Activated CD4-positive, alpha-beta T cell treated with anti-CD3 and anti-CD28 coated beads for 48 hours (primary cell): ENCODE data around the gene LY6G5B.
A peak's percentile ranks its signal among the peaks of the same experiment; 100 is the strongest.

Experiments used
- DNase-seq: peaks from one replicate; pipeline ENCODE4 v3.0.0-alpha.2; 2020

Gene LY6G5B

GRCh38 chr6:31663961-31664789, 5.6 kb upstream of the LY6G5B start:
- no peak for DNase-seq

DNA sequence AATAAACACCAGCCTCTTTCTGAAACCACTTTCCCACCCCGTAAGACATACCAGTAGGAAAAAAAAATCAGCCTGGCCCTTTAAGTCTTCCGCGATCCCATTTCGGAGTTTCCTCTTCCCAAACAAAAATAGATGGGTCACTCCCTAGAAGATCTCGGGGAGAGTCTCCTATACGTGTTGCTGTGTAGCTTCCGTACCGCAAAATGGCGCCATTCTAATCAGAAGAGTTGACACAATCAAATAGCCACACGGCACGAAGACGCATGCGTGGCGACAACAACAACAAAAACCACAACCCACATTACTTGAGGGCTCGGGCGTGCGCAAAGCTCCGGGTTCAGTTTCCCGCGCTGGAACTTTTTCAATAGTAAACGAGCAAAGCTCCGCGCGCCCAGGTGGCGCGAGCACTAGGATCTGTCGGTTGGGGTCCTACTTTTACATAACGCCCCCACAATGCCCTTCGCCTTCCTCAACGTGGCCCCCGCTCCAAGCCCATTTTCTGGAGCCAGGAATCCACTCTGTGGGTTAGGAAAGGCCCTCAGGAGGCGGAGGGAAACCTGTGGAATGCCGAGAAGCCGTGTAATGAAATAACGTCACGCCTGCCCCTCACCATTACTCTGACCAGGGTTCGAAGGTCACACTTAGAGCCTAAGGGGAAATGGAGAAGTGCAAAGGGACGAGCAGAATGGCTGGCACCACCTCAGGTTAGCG, 4.8 kb upstream of the LY6G5B start, which contains the start of gene GPANK1:
Gene GPANK1, minus strand, starts transcription at position 208 of the 711 bp plus-strand sequence. CDS start 519 bp downstream, outside the sequence.
- peak; percentile 93 for DNase-seq

- DNase-seq, result peak; percentile 99
Observed at GRCh38 chr6:31665501-31666336, 4.1 kb upstream of the LY6G5B start, which contains the start of gene CSNK2B. Gene CSNK2B, plus strand, starts transcription at chr6:31666080. Its CDS starts 752 bp downstream, at chr6:31666832.

GRCh38 chr6:31666337-31666965, 3.3 kb upstream of the LY6G5B start:
- no peak for DNase-seq

GRCh38 chr6:31676322-31676903, 6.6 kb downstream of the LY6G5B start:
- no peak for DNase-seq

DNA sequence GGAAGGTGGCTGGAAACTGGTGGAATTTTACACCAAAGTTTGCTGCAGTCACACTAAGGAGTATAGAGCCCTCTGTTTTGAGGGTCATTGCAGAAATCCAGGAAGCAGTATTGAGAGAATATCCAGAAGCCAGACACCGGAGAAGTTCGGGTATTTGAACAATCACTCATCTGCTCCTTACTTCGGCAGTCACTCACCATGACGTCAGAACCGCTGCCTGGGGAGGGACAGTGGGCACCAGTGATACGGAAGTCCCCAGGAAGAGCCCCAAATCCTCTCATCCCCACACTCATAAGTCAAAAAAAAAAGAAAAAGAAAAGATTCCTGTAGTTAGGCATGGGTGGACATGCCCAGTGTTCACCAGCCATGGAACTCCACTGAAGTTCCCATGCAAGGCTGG, 7.1 kb downstream of the LY6G5B start:
- no peak for DNase-seq

- no peak for DNase-seq
Observed at GRCh38 chr6:31677955-31678354, 8.2 kb downstream of the LY6G5B start.

DNA sequence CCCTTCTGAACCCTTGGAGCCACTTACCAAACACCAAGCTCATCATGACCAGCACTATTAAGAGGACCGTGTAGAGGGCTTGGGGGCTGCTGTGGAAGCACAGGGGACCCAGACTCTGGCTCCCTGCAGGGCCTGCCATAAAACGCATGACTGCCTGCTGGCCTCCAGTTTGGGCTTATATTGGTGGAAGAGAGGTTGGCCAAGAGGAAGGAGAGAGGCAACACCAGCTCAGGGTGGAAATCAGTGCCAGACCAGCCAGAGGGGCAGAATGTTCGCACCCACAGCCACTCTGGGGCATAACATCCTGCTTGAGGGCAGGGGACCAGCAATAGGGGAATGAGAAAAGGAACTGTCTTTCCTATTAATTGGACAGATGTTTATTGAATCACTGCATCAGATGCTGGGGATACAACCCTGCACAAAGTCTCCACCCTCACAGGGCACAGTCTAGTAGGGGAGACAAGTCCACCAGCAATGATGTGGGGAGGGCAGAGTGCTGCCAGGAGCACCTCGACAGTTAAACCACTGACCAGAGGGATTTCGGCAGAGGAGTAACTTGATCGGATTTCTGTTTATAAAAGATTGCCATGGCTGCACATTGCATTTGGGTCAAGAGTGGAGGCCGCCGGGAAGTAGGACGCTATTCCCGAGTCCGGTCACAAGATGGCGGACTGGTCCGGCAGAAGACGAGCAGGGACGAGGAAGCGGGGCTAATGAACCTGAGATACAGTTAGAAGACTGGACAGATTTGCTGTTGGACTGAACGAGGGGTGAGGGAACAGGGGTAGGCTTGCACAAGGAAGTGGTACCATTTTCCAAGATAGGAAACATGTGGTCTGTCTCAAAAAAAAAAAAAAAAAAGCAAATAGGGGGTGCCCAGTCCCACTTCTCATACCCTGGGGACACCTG, 10.7 kb downstream of the LY6G5B start, which contains the start of gene LY6G5C:
Gene LY6G5C, minus strand, starts transcription at position 842 of the 909 bp plus-strand sequence. Its CDS starts 694 bp downstream, at position 148.
- peak; percentile 75 for DNase-seq

GRCh38 chr6:31681135-31681671, 11.4 kb downstream of the LY6G5B start:
- DNase-seq, result peak; percentile 59

DNA sequence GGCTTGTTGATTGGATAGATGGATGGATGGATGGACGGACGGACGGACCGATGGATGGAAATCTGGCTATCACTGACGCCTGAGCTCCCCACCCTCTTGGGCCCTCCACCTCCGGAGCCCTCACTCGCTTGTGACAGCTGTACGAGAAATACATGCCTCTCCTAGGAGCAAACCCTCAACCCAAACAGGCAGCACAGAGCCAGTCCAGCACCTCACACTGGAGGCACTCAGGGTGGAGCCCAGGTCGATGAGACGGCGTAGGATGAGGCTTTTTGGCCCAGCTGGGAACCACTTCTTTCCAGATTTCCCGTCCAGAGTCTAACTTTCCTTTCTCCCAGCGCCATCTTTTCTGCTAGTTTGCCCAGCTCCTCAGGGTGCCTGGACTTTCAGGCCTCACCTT, 13.8 kb downstream of the LY6G5B start:
- DNase-seq, result no peak

GRCh38 chr6:31686483-31686882, 16.7 kb downstream of the LY6G5B start:
- DNase-seq, result no peak

DNA sequence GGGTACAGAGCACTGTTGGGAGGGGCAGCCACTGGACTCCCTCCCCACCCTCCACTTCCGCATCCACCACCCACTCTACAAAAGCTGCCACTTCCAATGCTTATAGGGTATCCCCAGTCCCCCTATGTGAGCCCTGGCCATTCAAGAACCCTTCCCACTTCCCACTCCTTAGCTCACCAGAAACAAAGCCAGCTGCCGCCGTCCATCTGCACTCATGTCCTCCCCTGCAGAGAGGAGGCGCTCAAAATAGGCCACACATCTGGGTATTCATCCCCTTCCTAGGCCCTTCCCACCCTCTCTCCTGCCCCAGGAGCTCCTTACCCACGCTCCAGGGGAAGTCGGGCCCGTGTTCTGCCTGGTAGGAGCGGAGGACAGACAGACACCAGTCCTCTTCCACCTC, 17.5 kb downstream of the LY6G5B start:
- DNase-seq, result no peak

GRCh38 chr6:31687860-31688693, 18.3 kb downstream of the LY6G5B start:
- no peak for DNase-seq

GRCh38 chr6:31689249-31690110, 19.7 kb downstream of the LY6G5B start:
- DNase-seq, result peak; percentile 24

GRCh38 chr6:31690231-31691077, 20.7 kb downstream of the LY6G5B start:
- DNase-seq, result no peak

DNA sequence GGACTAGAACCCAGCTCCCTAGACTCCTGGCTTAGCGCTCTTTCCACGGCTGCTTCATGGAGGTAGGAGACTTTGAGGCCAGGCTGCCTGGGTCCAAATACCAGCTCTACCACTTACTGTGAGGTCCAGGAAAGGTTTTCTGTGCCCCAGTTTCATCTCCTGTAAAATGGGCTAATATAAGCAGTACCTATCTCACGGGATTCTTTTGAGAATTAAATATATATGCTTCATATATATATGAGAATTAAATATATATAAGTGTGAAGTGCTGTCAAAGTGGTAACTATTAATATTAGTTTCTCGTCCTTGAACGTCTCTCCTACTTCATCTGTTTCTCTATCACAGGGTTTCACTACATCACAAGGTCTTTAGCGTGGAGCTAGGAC, 21.3 kb downstream of the LY6G5B start:
- no peak for DNase-seq

DNA sequence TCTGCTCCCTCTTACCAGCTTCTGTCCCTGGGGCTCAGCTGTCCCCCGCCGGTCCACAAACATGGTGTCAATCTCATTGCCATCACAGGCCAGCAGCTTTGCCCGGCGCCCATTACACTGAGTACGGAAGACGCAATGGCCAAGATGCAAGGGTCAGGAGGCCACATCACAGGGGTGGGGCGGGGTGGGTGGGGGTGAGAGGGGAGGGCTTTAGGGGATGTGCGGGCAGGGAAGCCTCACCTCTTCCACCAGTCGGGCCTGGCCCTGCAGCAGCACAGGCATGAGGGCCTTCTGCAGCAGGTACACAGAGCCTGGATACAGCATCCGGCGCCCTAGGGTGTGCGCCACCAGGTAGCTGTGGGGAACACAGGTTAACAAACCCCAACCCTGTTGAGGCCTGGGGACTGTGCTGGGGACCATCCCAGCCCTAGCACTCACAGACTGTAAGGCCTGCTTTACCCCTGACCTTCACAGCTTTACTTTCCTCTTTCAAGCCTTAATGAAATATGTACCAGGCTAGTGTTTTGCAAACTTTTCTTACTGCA, 21.9 kb downstream of the LY6G5B start:
- DNase-seq, result no peak
